LNCaP clone FGC (cell line): Measurements from ENCODE around the gene LPAR3.
"Not testable (repeated sequence)": the region's sequence is repeated elsewhere in the genome, so short reads cannot be mapped to it uniquely, and the experiment has no call there.

ENCODE experiments used
- DNase-seq: peaks from one replicate; pipeline ENCODE4 v3.0.0-alpha.2; 2011; ENCODE audit warnings: low read depth
- H3K4me3 ChIP-seq: 2 replicates; pipeline ENCODE4 v1.5.1; 2011; ENCODE audit warnings: mild to moderate bottlenecking, low read depth, low read length, control low read depth
- TF ChIP-seq, protein P1 (sequence below): IDR thresholded peaks from 2 replicates; pipeline ENCODE4 v1.5.1; 2012; ENCODE audit warnings: mild to moderate bottlenecking; ENCODE audit not compliant: control insufficient read depth, insufficient read depth; ENCODE audit errors: extremely low read depth

Gene LPAR3

DNA sequence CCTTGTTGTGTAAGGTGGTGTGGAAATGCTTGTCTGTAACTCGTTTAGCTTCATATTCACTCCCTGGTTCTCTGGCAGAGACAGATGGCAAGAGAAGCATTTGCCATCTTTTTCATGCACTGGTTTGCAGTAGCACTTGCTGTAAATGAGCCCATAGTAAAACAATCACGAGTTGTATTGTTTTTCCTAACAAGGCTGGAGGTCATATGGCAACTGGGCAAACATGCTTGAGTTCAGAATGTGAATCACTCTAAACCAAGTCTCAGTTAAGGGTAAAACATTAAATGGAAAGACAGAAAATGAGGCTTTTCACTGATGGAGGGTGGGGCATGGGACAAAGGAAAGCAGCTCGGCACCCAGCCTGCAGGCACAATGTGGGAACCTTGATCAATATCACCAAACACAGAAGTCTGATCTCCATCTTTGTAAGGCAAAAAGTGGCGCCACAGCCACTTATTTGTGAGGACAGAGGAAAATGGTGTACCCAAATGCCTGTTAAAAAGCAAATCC is 26.5 kb upstream of the LPAR3 start:
- no peak for DNase-seq
- H3K4me3 ChIP-seq = no peak overlapping the region
- TF ChIP-seq, protein P1, sequence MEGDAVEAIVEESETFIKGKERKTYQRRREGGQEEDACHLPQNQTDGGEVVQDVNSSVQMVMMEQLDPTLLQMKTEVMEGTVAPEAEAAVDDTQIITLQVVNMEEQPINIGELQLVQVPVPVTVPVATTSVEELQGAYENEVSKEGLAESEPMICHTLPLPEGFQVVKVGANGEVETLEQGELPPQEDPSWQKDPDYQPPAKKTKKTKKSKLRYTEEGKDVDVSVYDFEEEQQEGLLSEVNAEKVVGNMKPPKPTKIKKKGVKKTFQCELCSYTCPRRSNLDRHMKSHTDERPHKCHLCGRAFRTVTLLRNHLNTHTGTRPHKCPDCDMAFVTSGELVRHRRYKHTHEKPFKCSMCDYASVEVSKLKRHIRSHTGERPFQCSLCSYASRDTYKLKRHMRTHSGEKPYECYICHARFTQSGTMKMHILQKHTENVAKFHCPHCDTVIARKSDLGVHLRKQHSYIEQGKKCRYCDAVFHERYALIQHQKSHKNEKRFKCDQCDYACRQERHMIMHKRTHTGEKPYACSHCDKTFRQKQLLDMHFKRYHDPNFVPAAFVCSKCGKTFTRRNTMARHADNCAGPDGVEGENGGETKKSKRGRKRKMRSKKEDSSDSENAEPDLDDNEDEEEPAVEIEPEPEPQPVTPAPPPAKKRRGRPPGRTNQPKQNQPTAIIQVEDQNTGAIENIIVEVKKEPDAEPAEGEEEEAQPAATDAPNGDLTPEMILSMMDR = no peak

DNA sequence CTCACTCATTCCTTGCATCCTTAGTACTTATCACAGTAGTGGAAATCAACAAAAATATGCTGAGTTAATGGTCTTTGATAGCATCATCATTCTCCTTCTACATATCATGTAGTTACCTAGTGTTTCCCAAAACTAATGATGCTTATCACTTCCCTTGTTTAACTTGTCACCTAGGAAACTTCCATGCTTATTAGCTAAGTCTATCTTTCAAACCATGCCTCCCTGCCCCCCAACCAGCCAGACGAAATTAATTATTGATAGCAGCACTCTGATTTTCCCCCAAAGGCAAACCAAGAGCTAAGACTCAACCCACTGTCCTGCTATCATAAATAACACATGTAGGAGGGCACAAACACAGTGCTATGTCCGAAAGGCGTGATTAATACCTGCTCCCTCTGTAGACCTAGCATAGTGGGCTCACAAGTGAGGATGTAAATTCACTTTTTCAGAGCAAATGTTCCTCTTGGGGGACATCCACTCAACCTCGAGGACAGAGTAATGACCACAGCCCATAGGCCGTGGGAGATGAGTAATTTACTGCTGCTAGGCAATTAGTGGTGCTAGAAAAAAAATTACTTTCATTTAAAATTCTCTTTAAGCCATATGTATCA is 25.8 kb upstream of the LPAR3 start:
- TF ChIP-seq, protein P1 = no peak
- no peak for DNase-seq
- no peak overlapping the region for H3K4me3 ChIP-seq

DNA sequence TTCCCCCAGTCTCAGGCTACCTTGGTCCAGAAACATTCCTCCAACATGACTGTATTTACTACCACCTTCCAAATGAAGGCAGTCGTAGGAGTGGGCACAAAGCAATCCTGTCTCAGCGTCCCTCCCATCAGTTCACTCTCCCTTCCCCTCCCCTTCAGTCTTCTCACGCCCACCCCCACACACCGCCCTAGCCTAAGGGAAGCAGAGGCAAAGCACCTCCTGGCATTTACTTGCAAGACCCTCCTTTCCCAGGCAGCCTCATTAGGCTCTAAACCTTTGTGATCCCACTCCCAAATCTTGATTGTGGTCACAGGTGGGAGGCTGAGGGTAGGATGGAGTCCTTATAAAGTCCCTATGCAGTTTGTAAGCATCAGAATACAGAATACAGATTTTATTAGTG is 23.9 kb upstream of the LPAR3 start:
- no peak for DNase-seq
- no peak overlapping the region for H3K4me3 ChIP-seq
- TF ChIP-seq, protein P1 = no peak

DNA sequence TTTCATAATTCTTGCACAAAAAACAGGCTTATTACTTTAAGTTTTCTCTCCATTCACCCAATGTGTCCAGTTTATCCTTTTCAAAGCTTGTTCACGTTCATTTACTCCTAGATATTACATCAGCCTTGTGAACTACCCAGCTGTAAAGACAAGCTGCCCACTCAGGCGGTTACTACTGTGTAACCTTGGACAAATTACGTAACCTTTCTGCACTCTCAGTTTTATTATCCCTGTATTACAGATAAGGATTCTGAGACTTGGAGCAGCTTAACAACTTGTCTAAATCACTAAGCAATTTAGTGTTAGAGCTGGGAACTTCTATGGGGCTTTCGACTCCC is 20.5 kb upstream of the LPAR3 start:
- TF ChIP-seq, protein P1 = no peak
- H3K4me3 ChIP-seq = no peak overlapping the region
- DNase-seq = peak; percentile 54

DNA sequence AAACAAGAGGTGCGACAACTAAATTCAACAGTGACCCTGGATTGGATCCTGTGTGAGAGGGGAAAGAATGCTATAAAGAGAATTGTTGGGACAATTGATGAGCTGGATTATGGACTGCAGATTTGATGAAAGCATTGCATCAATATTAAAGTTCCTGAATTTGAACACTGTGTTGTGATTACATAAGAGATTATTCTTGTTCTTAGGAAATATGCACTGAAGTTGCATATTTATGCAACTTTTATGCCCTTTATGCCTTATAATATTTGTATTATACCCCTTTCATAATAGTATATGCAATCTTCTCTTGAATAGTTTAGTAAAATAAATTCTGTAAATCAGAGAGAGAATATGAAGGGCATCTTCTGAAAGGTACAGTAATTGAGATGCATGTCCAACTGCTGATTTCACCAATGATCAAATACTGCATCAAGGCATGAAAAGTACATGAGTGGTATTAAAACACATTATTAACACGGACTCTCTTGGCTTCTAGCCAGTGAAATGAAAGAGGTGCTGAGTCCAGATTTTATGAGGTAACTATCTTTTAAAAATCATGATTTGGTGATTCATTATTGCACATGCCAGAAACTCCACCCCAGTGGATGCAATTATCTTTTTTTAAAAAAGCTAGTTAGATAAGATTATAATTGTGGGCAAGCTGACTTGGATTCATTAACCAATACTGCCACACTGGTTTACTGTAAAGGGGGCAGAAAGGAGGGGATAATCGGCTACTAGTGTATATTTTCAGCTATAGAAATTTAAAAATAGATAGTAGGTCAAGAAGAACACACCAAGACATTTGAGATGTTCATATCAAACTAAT is 19.9 kb upstream of the LPAR3 start:
- no peak for DNase-seq
- TF ChIP-seq, protein P1 = no peak
- no peak overlapping the region for H3K4me3 ChIP-seq

DNA sequence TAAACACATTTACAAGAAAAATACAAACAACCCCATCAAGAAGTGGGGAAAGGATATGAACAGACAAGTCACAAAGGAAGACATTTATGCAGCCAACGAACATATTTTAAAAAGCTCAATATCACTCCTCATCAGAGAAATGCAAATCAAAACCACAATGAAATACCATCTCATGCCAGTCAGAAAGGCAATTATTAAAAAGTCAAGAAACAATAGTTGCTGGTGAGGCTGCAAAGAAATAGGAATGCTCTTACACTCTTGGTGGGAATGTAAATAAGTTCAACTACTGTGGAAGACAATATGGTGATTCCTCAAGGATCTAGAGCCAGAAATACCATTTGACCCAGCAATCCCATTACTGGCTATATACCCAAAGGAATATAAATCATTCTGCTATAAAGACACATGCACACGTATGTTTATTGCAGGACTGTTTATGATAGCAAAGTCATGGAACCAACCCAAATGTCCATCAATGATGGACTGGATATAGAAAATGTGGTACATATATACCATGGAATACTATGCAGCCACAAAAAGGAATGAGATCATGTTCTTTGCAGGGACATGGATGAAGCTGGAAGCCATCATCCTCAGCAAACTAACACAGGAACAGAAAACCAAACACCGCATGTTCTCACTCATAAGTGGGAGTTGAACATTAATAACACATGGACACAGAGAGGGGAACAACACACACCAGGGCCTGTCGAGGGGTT is 15.9 kb upstream of the LPAR3 start:
- H3K4me3 ChIP-seq, DNase-seq: not testable (repeated sequence)

DNA sequence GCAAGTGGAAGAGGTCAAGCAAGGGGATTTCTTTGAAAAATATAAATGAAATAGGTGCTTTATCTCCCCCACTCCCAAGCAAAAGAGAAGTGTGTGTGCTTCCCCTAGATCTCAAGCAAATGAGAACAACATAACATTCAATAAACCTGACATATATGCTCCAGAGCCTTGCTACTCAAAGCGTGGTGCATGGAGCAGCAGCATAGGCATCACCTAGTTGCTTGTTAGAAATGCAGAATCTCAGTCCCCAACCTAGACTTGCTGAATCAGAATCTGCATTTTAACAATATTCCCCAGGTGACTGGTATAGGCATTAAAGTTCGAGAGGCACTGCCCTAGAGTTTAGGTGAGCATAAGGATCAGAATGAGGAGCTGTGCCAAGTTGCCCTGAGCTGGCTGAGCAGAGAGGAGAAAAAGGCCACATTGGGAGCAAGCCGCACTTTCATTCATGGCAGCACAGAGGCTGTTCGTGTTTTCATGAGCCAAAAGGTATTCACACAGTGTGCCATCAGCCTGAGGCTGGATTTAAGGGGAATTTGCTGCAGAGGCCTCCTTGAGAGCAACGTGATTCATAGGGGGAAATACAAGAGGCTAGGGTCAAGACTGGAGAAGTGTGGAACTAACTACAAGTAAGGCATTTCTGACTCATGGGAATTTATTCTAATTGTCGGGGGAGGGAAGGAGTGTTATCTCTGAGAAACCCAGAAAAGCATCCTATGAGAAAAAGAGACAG is 14.3 kb upstream of the LPAR3 start:
- DNase-seq = no peak
- H3K4me3 ChIP-seq = no peak overlapping the region
- TF ChIP-seq, protein P1 = no peak

DNA sequence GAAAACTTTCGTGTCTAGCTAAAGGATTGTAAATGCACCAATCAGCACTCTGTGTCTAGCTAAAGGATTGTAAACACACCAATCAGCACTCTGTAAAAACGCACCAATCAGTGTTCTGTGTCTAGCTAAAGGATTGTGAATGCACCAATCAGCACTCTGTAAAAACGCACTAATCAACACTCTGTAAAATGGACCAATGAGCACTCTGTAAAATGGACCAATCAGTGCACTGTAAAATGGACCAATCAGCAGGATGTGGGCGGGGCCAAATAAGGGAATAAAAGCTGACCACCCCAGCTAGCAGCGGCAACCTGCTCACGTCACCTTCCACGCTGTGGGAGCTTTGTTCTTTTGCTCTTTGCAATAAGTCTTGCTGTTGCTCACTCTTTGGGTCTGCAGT is 9.7 kb upstream of the LPAR3 start:
- not testable (repeated sequence) for H3K4me3 ChIP-seq, DNase-seq
